ENCODE results near the gene CAV2. TPM values are rescaled to one million over a fixed set of nuclear protein-coding genes. Genes with fewer than 3 reads are reported as not detected.

Gene CAV2
- polyA plus RNA-seq, 4 donors: 27.4 to 41.8 (median 31.6) TPM

DNA sequence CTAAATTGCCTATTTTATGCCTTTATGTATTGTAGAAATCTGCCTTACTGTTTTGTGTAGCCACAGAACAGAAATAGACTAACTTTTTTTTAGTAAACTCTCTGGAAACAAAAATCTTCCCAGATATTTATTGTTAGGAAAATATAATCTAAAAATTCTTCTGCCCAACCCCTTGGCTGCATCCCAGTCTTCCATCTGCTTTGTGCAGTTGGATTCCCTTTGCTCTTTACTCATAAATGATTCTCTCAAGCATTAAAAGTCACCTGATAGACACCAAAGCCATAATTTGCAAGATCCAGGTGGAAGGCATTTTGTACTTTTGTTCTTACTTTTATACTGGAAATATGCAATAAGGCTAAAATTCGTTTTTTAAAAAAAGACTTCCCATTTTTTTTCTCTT, 6.1 kb upstream of the CAV2 start:
- DNase-seq (ENCODE audit: low read depth in 4 of 4, low spot score in 3 of 4): no peak

DNA sequence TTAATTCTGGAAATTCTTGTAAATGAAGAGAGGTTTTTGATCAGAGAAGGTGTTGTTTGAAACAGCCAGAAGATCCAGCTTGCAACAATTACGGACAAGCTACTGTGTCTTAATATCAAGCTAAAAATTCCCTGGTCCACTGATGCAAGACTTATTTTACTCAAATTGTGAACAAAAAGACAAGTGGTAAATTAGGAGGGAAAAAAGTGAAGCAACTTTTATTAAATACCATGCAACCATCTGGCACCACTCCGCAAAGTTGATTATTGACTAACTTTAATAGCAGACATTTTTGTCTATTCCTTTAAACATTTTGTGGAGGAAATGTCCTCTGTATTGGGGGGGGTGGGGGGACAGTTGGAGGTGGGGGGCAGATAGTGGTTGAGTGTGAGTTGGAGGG, 5.1 kb upstream of the CAV2 start:
- DNase-seq (ENCODE audit: low read depth in 4 of 4, low spot score in 3 of 4): no peak

DNA sequence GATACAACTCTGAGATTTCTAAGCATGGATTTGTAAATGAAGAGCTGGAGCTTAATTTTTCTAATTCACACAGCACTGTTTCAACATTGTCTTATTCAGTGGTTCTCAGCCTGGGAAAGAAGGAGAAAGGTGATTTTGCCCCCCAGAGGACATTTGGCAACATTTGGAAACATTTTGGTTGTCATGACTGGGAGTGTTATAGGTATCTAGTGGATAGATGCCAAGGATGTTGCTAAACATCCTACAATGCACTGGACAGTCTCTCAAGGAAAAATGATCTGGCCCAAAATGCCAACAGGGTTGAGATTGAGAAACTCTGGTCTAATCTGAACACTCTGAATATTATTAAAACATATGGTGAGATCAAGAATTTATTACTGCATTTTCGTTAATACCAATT, 3.8 kb upstream of the CAV2 start:
- DNase-seq (ENCODE audit: low read depth in 4 of 4, low spot score in 3 of 4): no peak

DNA sequence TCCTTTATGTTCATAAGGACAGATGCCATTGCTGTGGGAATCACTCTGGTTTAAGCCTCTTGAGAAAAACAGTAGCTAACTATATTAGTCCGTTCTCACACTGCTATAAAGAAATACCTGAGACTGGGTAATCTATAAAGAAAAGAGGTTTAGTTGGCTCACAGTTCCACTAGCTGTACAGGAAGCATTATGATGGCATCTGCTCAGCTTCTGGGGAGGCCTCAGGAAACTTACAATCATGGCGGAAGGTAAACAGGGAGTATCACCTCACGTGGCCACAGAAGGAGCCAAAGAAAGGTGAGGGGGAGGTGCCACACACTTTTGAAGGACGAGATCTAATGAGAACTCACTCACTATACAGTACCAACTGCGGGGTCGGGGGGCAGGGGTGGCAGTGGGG, 2.9 kb upstream of the CAV2 start:
- no peak for DNase-seq (ENCODE audit: low read depth in 4 of 4, low spot score in 3 of 4)

DNA sequence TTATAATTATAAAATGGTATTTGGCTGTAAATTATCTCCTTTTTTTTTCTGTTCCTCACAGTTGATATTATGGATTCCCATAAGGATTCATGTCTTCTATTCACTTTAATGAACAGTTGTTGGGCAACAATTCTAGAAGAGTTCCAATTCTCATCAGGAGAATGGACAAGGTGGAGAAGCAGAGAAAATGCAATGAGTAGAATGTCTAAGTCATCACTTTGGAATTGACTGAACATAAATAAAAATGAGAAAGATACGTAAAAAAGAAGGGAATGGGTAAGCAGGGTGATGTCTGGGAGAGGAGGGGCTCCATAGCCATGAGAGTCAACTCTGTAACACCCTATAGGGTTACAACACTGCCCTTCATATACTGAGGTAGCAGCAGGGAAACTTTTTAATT, 1.8 kb upstream of the CAV2 start:
- no peak for DNase-seq (ENCODE audit: low read depth in 4 of 4, low spot score in 3 of 4)

DNA sequence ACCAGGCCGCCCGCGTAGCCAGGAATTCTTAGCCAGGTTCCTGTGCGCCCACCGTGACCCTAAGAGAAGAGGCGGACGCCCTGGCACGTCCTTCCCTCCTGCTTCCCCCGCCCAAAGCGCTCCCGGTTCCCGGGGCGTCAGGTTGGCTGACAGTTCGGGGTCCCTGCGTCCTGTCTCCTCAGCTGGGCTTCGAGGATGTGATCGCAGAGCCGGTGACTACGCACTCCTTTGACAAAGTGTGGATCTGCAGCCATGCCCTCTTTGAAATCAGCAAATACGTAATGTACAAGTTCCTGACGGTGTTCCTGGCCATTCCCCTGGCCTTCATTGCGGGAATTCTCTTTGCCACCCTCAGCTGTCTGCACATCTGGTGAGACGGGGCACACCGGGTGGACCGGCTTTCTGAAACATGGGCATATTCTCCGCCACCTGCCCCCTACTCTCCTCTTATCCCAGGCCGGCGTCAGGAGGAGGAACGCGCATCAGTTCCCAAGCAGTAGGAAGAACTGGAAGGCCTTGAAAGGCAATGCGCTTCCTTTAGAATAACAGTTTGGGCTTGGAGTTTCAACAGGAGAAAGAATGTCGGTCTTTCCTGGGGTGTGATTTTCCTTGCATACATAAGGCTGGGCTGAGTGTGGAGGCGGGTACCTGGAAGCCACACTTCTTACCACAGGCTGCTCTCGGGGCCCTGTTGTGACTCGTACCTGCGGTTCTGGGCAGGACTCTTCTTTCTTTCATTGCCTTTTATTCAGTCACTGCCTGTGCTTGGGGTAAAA, 728 bp downstream of the CAV2 start:
- no peak for DNase-seq (ENCODE audit: low read depth in 4 of 4, low spot score in 3 of 4)

DNA sequence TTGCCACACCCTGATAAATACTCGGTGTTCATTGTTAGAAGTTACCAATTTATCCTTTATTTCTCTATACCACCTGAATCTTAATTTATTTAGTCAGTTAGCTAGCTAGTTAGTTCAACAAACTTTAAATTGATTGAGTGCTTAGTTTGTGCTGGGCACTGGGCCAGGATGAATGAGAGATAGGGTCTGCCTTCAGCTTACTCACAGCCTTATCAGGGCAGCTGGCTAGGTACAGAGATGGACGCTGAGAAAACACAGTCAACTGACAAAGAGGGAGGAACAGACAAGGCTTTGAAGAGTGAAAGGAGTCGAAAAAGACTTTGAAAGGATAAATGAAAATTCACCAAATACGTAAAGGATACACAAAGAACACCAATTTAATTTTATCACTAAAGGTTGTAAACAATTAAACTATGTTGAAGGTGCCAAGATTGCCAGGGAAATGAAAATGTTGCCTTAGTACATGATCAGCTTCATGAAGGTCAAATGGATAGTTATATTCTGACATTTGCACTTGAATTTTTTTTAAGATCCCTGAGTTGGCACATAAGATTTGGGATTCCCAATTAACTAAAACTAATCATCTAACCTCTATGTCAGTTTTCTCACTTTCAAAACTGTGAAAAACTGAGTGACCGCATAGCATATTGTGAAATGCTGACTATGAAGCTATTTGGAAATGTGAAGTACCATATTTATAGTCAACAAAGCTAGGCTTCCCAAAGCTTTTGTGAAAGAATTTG, 2.1 kb downstream of the CAV2 start:
- DNase-seq (ENCODE audit: low read depth in 4 of 4, low spot score in 3 of 4): no peak

DNA sequence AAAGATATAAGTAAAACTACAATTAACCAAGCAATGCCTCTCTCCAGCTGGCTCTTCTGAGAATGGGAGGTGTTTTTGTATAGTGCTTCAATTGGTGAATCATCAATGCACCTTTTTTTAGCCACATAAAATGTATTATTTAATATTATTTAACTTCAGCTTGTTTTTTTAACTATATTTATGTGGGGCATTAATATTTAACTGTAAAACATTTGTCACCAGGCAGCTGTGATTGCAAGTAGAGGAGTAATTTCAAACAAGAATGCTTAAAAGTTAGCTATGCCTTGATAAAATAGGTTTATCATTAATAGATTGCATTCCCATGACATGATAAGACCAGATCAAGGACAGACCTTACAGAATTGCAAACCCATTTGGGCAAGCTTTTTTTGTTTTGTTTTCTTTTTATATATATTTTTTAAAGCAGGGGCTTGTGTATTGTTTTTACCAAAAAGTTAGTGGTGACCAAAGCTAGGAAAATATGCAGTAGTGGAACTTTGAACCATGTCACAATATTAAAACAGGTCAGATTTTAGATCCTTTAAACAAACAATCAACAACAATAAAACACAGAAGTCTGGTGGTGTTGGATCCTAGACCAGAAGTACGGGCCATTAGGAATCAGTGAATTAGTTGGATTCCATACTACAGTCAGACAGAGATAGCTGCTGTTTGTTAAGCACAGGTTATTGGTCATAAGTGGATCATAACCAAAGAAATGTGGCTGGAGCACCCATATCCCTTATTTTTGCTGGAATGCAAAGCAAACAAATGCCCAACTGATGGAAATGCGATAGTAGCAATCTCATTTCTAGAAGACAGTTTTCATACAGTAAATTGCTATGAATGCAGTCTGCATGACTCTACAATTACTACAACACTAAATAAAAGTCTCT, 2.9 kb downstream of the CAV2 start:
- no peak for DNase-seq (ENCODE audit: low read depth in 4 of 4, low spot score in 3 of 4)

DNA sequence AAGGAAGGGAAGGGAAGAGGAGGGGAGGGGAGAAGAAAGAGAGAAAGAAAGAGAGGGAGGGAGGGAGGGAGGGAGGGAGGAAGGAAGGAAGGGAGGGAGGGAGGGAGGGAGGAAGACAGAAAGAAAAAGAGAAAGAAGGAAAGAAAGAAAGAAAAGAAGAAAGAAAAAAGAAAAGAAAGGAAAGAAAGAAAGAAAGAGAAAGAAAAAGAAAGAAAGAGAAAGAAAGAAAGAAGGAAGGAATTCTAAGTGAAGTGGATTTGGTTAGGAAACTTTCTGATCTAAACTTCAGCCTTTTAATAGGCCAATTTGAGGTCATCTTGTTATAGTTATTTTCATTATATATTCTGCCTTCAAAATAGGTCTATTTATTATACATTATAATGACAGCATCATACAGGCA, 4.3 kb downstream of the CAV2 start:
- DNase-seq (ENCODE audit: low read depth in 4 of 4, low spot score in 3 of 4): no peak

DNA sequence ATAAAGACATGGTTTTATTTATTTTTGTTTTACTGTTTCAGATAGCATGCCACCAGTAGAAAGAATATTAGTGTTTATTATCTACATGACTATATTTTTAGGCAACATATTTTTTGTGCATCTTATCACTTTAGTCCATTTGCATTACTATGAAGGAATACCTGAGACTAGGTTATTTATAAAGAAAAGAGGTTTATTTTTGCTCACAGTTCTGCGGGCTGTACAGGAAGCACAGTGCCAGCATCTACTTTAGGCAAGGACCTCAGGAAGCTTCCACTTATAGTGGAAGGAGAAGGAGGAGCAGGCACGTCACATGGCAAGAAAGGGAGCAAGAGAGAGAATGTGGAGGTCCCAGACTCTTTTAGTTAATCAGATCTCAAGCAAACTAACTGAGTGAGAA, 5.7 kb downstream of the CAV2 start:
- no peak for DNase-seq (ENCODE audit: low read depth in 4 of 4, low spot score in 3 of 4)

DNA sequence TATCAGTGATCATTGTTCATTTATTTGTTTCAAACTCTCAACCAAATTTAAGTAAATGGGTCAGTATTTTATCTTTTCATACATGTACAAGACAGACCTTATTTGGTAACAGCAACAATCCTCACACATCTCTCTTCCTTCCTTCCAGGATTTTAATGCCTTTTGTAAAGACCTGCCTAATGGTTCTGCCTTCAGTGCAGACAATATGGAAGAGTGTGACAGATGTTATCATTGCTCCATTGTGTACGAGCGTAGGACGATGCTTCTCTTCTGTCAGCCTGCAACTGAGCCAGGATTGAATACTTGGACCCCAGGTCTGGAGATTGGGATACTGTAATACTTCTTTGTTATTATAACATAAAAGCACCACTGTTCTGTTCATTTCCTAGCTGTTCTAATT, 6.3 kb downstream of the CAV2 start:
- no peak for DNase-seq (ENCODE audit: low read depth in 4 of 4, low spot score in 3 of 4)

DNA sequence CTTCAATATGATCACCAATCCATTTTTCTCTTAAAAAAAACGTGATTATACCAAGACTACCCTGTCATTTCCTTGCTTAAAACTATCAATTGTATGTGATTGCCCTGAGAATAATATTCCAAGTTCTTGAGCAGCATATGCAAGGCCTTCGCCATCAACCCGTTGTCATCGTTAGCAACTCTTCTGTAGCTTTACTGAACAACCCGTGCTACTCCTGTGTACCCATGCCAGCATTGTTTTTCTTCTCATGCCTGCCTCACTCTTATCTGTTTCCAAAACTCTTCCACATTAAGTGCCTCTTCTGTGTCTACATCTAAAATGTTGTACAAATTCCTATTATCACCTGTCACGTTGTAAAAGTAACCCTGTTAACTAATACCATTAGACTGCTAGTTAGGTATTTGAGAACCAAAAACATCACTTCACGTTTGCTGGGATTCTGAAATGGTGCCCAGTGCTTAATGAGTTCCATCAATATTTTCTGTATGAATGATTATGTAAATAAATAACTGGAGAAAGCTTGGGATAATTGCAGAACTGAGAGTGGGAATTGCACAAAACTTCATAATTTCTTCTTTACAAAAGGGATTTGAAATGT, 10.5 kb downstream of the CAV2 start:
- no peak for DNase-seq (ENCODE audit: low read depth in 4 of 4, low spot score in 3 of 4)

DNA sequence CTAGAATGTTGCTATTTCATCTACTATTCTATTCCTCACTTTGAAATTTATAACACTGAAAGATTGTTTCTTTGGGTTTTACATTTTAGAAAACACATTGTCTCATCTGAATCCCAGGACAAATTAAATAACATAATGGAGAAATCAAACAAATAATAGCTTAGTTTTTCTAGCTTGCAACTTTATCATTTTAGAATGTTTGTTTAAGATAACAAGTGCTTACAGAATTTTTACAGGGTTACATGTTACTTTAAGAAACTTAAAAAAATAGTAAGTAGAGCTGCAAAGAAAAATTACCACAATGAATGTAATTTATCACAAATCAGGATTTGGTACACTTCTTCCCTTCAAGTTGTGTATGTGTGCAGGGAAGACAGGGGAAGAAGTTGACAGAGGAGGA, 11.3 kb downstream of the CAV2 start:
- DNase-seq (ENCODE audit: low read depth in 4 of 4, low spot score in 3 of 4): no peak

DNA sequence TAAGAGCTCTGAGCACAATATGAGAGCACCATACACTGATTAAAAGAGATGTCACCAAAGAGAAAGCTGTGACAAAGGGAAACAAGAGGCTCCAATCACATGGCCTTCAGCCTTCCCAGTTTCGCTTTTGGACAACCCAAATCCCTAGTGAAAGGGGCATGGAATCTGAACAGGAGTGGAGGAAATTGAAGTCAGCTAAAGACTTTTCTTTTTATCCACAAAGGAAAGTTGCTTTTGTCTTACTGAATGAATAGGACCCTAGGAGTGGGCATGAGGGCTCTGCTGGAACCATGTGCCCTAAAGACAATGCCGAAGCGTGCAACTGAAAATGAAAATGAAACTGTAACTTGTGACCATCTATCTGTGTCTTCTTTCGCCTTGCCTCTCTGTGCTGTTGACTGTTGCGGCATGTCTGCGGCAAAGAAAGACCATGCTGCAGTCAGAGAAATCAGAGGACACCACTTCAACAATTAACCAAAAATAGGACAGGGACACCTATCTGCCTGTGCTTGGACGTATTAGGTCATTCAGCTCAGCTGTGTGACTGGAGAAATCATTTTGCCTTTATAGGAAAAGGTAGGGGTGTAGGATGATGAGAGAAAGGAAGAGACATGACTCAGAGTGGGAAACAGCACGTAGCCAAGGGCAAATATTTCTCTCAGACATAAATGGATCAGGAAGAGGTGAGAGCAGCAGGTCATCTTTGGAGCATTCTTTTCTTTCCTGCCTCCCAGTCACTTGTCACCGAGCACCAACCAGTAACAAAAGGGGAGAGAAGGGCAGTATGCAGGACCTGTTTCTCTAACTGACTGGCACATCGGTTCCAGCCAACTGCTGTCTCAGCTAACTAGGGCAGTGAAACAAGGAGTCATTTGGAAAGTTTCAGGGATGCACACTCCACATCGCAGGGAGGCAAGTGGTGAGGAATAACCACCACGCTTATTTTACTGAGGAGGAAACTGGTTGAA, 12.3 kb downstream of the CAV2 start:
- no peak for DNase-seq (ENCODE audit: low read depth in 4 of 4, low spot score in 3 of 4)

DNA sequence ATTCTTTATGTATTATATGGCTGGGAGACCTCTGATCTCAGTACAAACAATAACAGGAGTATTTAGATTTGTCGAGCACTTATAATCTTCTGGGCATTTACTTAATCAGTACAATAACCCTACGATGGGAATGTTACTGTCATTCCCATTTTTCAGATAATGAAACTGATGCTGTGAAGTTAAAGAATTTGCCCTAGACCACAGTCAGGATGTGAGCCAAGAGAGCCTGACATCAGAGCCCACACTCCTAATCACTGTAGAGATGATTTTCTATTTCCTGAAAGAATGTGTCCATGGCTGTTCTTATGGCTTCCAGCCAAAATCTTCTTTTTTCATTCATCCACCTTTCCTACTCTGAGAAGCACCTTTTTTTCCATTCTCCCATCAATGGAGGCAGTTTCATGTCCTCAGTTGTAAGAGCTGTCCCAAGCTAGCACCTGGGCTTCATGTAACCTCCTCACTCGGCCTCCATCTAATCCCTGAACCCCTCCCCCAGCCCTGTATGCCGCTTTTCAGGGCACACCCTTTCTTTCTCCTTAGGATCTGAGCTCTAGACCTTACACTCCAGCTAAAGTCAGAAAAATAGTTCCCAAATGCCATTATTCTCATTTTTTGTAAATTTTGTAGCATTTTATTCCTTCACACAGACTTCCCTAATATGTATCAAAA, 13.1 kb downstream of the CAV2 start:
- no peak for DNase-seq (ENCODE audit: low read depth in 4 of 4, low spot score in 3 of 4)

DNA sequence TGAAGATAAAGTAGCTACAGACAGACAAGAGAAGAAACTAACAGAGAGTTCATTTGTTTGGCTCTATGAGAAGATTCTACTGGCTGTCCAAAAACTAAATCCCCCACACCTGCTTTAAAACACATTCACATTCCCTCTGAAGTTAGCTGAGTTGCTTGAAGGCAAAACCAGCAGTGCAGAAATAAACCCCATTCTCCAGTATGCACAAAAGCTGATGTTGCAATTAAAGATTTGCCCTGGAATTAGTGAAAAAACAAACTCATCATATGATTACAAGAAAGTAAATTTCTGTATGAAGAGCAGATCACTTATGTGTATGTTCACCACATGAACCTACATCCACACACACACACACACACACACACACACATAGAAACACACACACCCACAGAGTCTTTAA, 16.0 kb downstream of the CAV2 start:
- no peak for DNase-seq (ENCODE audit: low read depth in 4 of 4, low spot score in 3 of 4)

DNA sequence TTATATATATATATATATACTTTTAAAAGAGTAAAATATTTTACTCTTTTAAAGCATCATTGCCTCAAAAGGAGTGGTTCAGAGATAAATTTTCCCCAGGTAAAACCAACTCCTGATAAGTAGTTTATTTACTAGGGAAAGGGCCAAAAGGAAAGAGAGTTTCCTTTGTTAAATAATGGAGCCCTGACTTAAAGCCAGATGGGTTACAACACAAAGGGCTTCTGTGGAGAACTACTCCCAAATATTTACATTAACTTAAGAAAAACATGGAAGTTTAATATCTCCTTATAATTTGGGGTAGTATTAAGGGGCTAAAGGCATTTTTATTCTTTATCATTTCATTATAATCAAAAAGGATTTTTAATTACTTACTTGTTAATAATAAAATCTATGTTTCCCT, 16.8 kb downstream of the CAV2 start:
- no peak for DNase-seq (ENCODE audit: low read depth in 4 of 4, low spot score in 3 of 4)

DNA sequence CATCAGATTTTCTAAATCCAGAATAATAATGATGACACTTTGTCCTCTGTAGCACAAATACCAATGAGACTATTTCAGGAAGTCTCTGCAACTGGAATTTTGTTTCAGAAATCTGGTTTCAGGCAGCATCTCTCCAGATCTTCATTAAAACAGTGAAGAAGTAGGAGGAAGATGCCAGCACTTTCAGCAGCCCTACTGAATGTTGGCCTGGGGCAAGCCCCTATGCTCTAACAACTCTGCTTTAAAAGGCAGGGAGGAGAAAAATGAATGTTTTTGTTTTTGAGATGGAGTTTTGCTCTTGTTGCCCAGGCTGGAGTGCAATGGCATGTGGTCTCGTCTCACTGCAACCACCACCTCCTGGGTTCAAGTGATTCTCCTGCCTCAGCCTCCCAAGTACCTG, 18.1 kb downstream of the CAV2 start:
- DNase-seq (ENCODE audit: low read depth in 4 of 4, low spot score in 3 of 4): no peak

DNA sequence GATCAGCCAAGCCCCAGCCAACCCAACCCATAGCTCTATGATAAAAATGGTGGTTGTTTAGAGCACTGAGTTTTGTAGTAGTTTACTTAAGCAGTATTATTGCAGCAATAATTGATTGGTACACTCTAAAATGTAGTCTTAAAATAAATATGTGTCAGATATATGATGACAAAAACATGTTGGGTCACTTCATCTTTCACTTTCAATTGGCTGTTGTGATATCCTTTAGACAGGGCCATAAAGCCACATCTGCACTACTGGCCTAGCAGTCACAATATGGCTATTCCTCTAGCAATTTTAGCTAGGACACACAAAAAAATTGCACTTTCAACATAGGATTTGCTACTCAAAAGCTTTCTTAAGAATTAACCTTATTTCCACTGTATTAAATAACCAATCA, 19.4 kb downstream of the CAV2 start:
- no peak for DNase-seq (ENCODE audit: low read depth in 4 of 4, low spot score in 3 of 4)
